Measurements from ENCODE around the gene MPG. TPM values are rescaled to one million over a fixed set of nuclear protein-coding genes. Genes with fewer than 3 reads are reported as not detected.

MPG gene
- total RNA-seq, 1 experiment from 2014 or later = 86.2 TPM

GRCh38 chr16:38941-39892 is 38.8 kb upstream of the MPG start:
- CTCF ChIA-PET = interaction anchor here (0.6 to 0.9 kb wide), 4 partner anchors 10 to 710 kb away, joined by 3 to 8 read pairs (median 6); partner anchors contain the start of genes POLR3K and SNRNP25

GRCh38 chr16:41439-42068 is 36.5 kb upstream of the MPG start:
- TF ChIP-seq EZH2 (IDR thresholded peaks at IDR 0.05; ENCODE audit: low read depth) = no peak
- no peak for TF ChIP-seq CTCF (conservative IDR thresholded peaks at IDR 0.05)
- DNase-seq = no peak
- Histone ChIP-seq H3K27ac (no peak overlapping the region), H3K27me3 (ENCODE audit: insufficient read depth, low read depth) (no peaks in the 10 kb centered on the region), H3K9me3 (ENCODE audit: insufficient read depth, low read depth) (no peaks in the 10 kb centered on the region), H3K79me2 (ENCODE audit: low read depth) (no peaks in the 10 kb centered on the region), H3K9me2 (ENCODE audit: insufficient read depth) (no peaks in the 10 kb centered on the region), H2AFZ (no peak overlapping the region), H3K36me3 (ENCODE audit: low read depth) (peaks cover 4% of the 10 kb centered on the region), H3F3A (ENCODE audit: insufficient read depth, low read depth) (peaks cover 16% of the 10 kb centered on the region; the same call in 1 of the 2 replicates), H3K4me1 (replicated peaks; ENCODE audit: insufficient read depth) (peaks cover 29% of the 10 kb centered on the region), H3K4me2 (no peak overlapping the region), H3K4me3 (no peak overlapping the region), H4K20me1 (ENCODE audit: insufficient read depth) (no peaks in the 10 kb centered on the region)
- POLR2A ChIA-PET (ENCODE audit: unreplicated experiment) = no interaction called here
- no TSS peak for BruUV-seq (replicated peaks)
- intact Hi-C loops (cut with micrococcal nuclease; ENCODE audit: unreplicated experiment) = no loop called here
- CTCF ChIA-PET = no interaction called here

More at GRCh38 chr16:38941-39892, 38.8 kb upstream of the MPG start:
- Histone ChIP-seq H3K9me3 (ENCODE audit: insufficient read depth, low read depth) (no peaks in the 10 kb centered on the region), H3K4me1 (replicated peaks; ENCODE audit: insufficient read depth) (peaks cover 29% of the 10 kb centered on the region), H3K36me3 (ENCODE audit: low read depth) (no peaks in the 10 kb centered on the region), H3K4me3 (no peak overlapping the region), H3K4me2 (peak overlapping the region; percentile 46), H3K79me2 (ENCODE audit: low read depth) (no peaks in the 10 kb centered on the region), H2AFZ (no peak overlapping the region), H3K27me3 (ENCODE audit: insufficient read depth, low read depth) (no peaks in the 10 kb centered on the region), H4K20me1 (ENCODE audit: insufficient read depth) (no peaks in the 10 kb centered on the region), H3K9me2 (ENCODE audit: insufficient read depth) (no peaks in the 10 kb centered on the region), H3F3A (ENCODE audit: insufficient read depth, low read depth) (peaks cover 16% of the 10 kb centered on the region; the same call in 1 of the 2 replicates), H3K27ac (peak overlapping the region; percentile 74)
- intact Hi-C loops (cut with micrococcal nuclease; ENCODE audit: unreplicated experiment) = no loop called here
- TF ChIP-seq CTCF (conservative IDR thresholded peaks at IDR 0.05) (no peak), EZH2 (IDR thresholded peaks at IDR 0.05; ENCODE audit: low read depth) (no peak)
- DNase-seq = peak; percentile 85 to 86
- POLR2A ChIA-PET (ENCODE audit: unreplicated experiment) = interaction anchor here (0.8 kb wide), 2 partner anchors 14 to 633 kb away, joined by 4 to 8 read pairs; partner anchors contain the start of genes POLR3K and SNRNP25
- no TSS peak for BruUV-seq (replicated peaks)

- H3K4me3 ChIP-seq = no peak overlapping the region
- no peaks in the 10 kb centered on the region for H3K9me2 ChIP-seq (ENCODE audit: insufficient read depth)
- DNase-seq = no peak
- TF ChIP-seq EZH2 (IDR thresholded peaks at IDR 0.05; ENCODE audit: low read depth) (no peak), CTCF (conservative IDR thresholded peaks at IDR 0.05) (no peak)
- intact Hi-C loops (cut with micrococcal nuclease; ENCODE audit: unreplicated experiment) = no loop called here
- H3K79me2 ChIP-seq (ENCODE audit: low read depth) = no peaks in the 10 kb centered on the region
- H3K4me1 ChIP-seq (replicated peaks; ENCODE audit: insufficient read depth) = peaks cover 29% of the 10 kb centered on the region
- H3K9me3 ChIP-seq (ENCODE audit: insufficient read depth, low read depth) = no peaks in the 10 kb centered on the region
- no peak overlapping the region for H3K27ac ChIP-seq
- peaks cover 4% of the 10 kb centered on the region for H3K36me3 ChIP-seq (ENCODE audit: low read depth)
- no peak overlapping the region for H3K4me2 ChIP-seq
- no peaks in the 10 kb centered on the region for H3K27me3 ChIP-seq (ENCODE audit: insufficient read depth, low read depth)
- no peaks in the 10 kb centered on the region for H4K20me1 ChIP-seq (ENCODE audit: insufficient read depth)
- BruUV-seq (replicated peaks) = no TSS peak
- H3F3A ChIP-seq (ENCODE audit: insufficient read depth, low read depth) = peaks cover 16% of the 10 kb centered on the region; the same call in 1 of the 2 replicates
- no peak overlapping the region for H2AFZ ChIP-seq
- ChIA-PET CTCF (no interaction called here), POLR2A (ENCODE audit: unreplicated experiment) (no interaction called here)
These were observed 36.0 kb upstream of the MPG start for GRCh38 chr16:42069-42457.

Data from PC-9 (cell line).